Spleen (tissue), 7 donors: ENCODE measurements around the gene THBS2.
"Not testable (repeated sequence)": the region's sequence is repeated elsewhere in the genome, so short reads cannot be mapped to it uniquely, and the experiment has no call there.

Experiments
- POLR2A ChIP-seq, 3 donors: fragments of 450-650 bp; IDR thresholded peaks; one replicate each; pipeline ENCODE4 v1.5.1; 2017; ENCODE audit warnings: antibody characterized with exemption in 3 of 3, mild to moderate bottlenecking in 1 of 3
- TF ChIP-seq, protein P1 (sequence below), 11 experiments: fragments of 200-600 bp in 7 of 11; fragments of 450-650 bp in 4 of 11; sonication (generic) in 4 of 11; IDR thresholded peaks in 8 of 11; conservative IDR thresholded peaks in 3 of 11; 1 replicate in 7 of 11; 2 replicates in 4 of 11; pipeline versions ENCODE4 v1.4.0 to v1.8.0; 2016 to 2021; ENCODE audit warnings: antibody characterized with exemption in 11 of 11, inconsistent platforms in 4 of 11, mild to moderate bottlenecking in 1 of 11
- donor health status: DM: no; HTN: no; CAD: no; lungs with moderate emphysema.
- donor health status: DM: no; HTN: no; CAD: no.
- donor health status: DM: no; HTN: no; CAD: no.

DNA sequence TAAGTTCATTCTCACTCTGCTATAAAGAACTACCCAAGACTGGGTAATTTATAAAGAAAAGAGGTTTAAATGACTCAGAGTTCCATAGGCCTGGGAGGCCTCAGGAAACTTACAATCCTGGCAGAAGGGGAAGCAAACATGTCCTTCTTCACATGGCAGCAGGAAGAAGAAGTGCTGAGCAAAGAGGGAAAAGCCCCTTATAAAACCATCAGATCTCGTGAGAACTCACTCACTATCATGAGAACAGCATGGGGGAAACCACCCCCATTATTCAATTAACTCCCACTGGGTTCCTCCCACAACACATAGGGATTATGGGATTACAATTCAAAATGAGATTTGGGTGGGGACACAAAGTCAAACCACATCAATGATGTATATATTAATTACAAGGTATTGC, 45.0 kb upstream of the THBS2 start:
- TF ChIP-seq, protein P1, sequence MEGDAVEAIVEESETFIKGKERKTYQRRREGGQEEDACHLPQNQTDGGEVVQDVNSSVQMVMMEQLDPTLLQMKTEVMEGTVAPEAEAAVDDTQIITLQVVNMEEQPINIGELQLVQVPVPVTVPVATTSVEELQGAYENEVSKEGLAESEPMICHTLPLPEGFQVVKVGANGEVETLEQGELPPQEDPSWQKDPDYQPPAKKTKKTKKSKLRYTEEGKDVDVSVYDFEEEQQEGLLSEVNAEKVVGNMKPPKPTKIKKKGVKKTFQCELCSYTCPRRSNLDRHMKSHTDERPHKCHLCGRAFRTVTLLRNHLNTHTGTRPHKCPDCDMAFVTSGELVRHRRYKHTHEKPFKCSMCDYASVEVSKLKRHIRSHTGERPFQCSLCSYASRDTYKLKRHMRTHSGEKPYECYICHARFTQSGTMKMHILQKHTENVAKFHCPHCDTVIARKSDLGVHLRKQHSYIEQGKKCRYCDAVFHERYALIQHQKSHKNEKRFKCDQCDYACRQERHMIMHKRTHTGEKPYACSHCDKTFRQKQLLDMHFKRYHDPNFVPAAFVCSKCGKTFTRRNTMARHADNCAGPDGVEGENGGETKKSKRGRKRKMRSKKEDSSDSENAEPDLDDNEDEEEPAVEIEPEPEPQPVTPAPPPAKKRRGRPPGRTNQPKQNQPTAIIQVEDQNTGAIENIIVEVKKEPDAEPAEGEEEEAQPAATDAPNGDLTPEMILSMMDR (IDR thresholded peaks at IDR 0.05 in 8 of 11, conservative IDR thresholded peaks at IDR 0.05 in 3 of 11) = not testable (repeated sequence)
- not testable (repeated sequence) for TF ChIP-seq POLR2A (IDR thresholded peaks at IDR 0.05)
